SK-N-SH (cell line): ENCODE data around the gene PLEKHA6. TPM values are rescaled to one million over a fixed set of nuclear protein-coding genes. Genes with fewer than 3 reads are reported as not detected.

Experiments
- CTCF ChIA-PET: fragments of 300-600, 350-600 bp; formaldehyde crosslinking; extraction: SDS; loops from one replicate; lab custom pipeline; 2021; lab: Yijun Ruan, JAX
- POLR2A ChIA-PET: fragments of 350-600 bp; sonication (Branson Sonifier 250); formaldehyde crosslinking; extraction: SDS; loops from one replicate; lab custom pipeline; 2020; ENCODE audit warnings: antibody characterized with exemption, inconsistent platforms; lab: Yijun Ruan, JAX
- DNase-seq: peaks from one replicate; pipeline ENCODE4 v3.0.0; 2012
- H2AFZ ChIP-seq: fragments of 200-600 bp; sonication (generic); 2 replicates; pipeline ENCODE4 v1.8.1; 2016; ENCODE audit warnings: antibody characterized with exemption, mild to moderate bottlenecking, low read depth
- H3F3A ChIP-seq: fragments of 200-600 bp; sonication (generic); replicated peaks from 2 replicates; pipeline ENCODE3; 2016; ENCODE audit warnings: antibody characterized with exemption, mild to moderate bottlenecking; ENCODE audit not compliant: insufficient read depth
- H3K27ac ChIP-seq, 2 experiments: fragments of 200-500 bp in 1 of 2; fragments of 200-600 bp in 1 of 2; sonication (Bioruptor generic) in 1 of 2; sonication (generic), shearing (Covaris generic) in 1 of 2; 2 replicates each; pipeline versions ENCODE4 v1.5.1 to v1.6.1; 2014 to 2016; ENCODE audit warnings: low read depth in 2 of 2, inconsistent platforms in 1 of 2, low read length in 1 of 2, mild to moderate bottlenecking in 1 of 2, mixed read lengths in 1 of 2
- H3K27me3 ChIP-seq: fragments of 200-600 bp; sonication (generic), shearing (Covaris generic); 2 replicates; pipeline ENCODE4 v1.6.1; 2016; ENCODE audit warnings: mixed run types; ENCODE audit not compliant: insufficient read depth
- H3K36me3 ChIP-seq, 2 experiments: fragments of 200-500 bp in 1 of 2; fragments of 200-600 bp in 1 of 2; sonication (Bioruptor generic) in 1 of 2; sonication (generic) in 1 of 2; replicated peaks in 1 of 2; 2 replicates each; pipeline versions ENCODE3 to v1.5.1; 2014 to 2016; ENCODE audit warnings: low read length in 1 of 2, mild to moderate bottlenecking in 1 of 2; ENCODE audit not compliant: insufficient read depth in 2 of 2, control insufficient read depth in 1 of 2
- H3K4me1 ChIP-seq, 2 experiments: fragments of 200-500 bp in 1 of 2; fragments of 200-600 bp in 1 of 2; sonication (Bioruptor generic) in 1 of 2; sonication (generic), shearing (Covaris generic) in 1 of 2; 2 replicates each; pipeline versions ENCODE4 v1.5.1 to v1.6.1; 2014 to 2016; ENCODE audit warnings: low read depth in 1 of 2, low read length in 1 of 2, mixed run types in 1 of 2; ENCODE audit not compliant: insufficient read depth in 2 of 2, control insufficient read depth in 1 of 2
- H3K4me2 ChIP-seq: fragments of 200-600 bp; sonication (generic), shearing (Covaris generic); 2 replicates; pipeline ENCODE4 v1.6.1; 2017; ENCODE audit warnings: mixed run types
- H3K4me3 ChIP-seq, 2 experiments: fragments of 200-500 bp in 1 of 2; fragments of 200-600 bp in 1 of 2; sonication (Bioruptor generic) in 1 of 2; sonication (generic), shearing (Covaris generic) in 1 of 2; 2 replicates each; pipeline versions ENCODE4 v1.5.1 to v1.8.1; 2014 to 2016; ENCODE audit warnings: low read depth in 2 of 2, inconsistent platforms in 1 of 2, low read length in 1 of 2, mild to moderate bottlenecking in 1 of 2, mixed read lengths in 1 of 2, moderate library complexity in 1 of 2
- H3K79me2 ChIP-seq: fragments of 200-600 bp; sonication (generic); 2 replicates; pipeline ENCODE4 v1.8.1; 2017; ENCODE audit warnings: mild to moderate bottlenecking; ENCODE audit not compliant: insufficient read depth
- H3K9ac ChIP-seq: fragments of 200-600 bp; sonication (generic); 2 replicates; pipeline ENCODE4 v1.6.1; 2017; ENCODE audit warnings: mixed run types
- H3K9me2 ChIP-seq: fragments of 200-600 bp; sonication (generic); 2 replicates; pipeline ENCODE4 v1.6.1; 2017; ENCODE audit warnings: mixed run types
- H3K9me3 ChIP-seq: fragments of 200-600 bp; sonication (generic); 2 replicates; pipeline ENCODE4 v1.6.1; 2017; ENCODE audit warnings: mixed run types, mild to moderate bottlenecking, moderate library complexity
- H4K20me1 ChIP-seq: fragments of 200-600 bp; sonication (generic); 2 replicates; pipeline ENCODE4 v1.6.1; 2017; ENCODE audit warnings: mild to moderate bottlenecking, mixed run types; ENCODE audit not compliant: insufficient read depth
- ELF1 ChIP-seq: IDR thresholded peaks from 2 replicates; pipeline ENCODE4 v1.4.0; 2012
- EP300 ChIP-seq, 2 experiments: IDR thresholded peaks; 2 replicates each; pipeline versions ENCODE4 v1.4.0 to v1.6.1; 2012; ENCODE audit warnings: borderline replicate concordance in 1 of 2, low read depth in 1 of 2, low read length in 1 of 2
- FOXJ3 ChIP-seq: sonication (generic); formaldehyde crosslinking; IDR thresholded peaks from 2 replicates; pipeline ENCODE4 v1.5.1; 2020; ENCODE audit warnings: mild to moderate bottlenecking, missing genetic modification reagents
- GABPA ChIP-seq: IDR thresholded peaks from 2 replicates; pipeline ENCODE4 v1.4.0; 2012; ENCODE audit warnings: low read depth, mild to moderate bottlenecking
- JUND ChIP-seq: IDR thresholded peaks from 2 replicates; pipeline ENCODE4 v1.4.0; 2012
- MEF2A ChIP-seq: IDR thresholded peaks from 2 replicates; pipeline ENCODE4 v1.4.0; 2012; ENCODE audit warnings: low read depth, borderline replicate concordance
- NRF1 ChIP-seq: IDR thresholded peaks from 2 replicates; pipeline ENCODE4 v1.6.1; 2012; ENCODE audit warnings: low read depth, mild to moderate bottlenecking, low read length
- RAD21 ChIP-seq: IDR thresholded peaks from 2 replicates; pipeline ENCODE4 v1.6.1; 2012; ENCODE audit warnings: mild to moderate bottlenecking, low read length
- RCOR1 ChIP-seq: fragments of 150-350 bp; IDR thresholded peaks from 2 replicates; pipeline ENCODE4 v1.6.1; 2017; ENCODE audit warnings: antibody characterized with exemption, low read length
- RFX5 ChIP-seq: IDR thresholded peaks from 2 replicates; pipeline ENCODE4 v1.6.1; 2012; ENCODE audit warnings: mild to moderate bottlenecking, improper control_type of control experiment, low read length
- SIN3A ChIP-seq: IDR thresholded peaks from 2 replicates; pipeline ENCODE4 v1.6.1; 2012; ENCODE audit warnings: low read depth, mild to moderate bottlenecking, low read length, moderate library complexity, borderline replicate concordance
- SMC3 ChIP-seq: IDR thresholded peaks from 2 replicates; pipeline ENCODE4 v1.6.1; 2012; ENCODE audit warnings: low read depth, low read length, improper control_type of control experiment
- TCF12 ChIP-seq: IDR thresholded peaks from 2 replicates; pipeline ENCODE4 v1.4.0; 2012
- YY1 ChIP-seq: IDR thresholded peaks from 2 replicates; pipeline ENCODE4 v1.4.0; 2012; ENCODE audit warnings: low read depth, mild to moderate bottlenecking
- WGBS: methylation state at CpG from one replicate; pipeline ENCODE4 v1.1.6; 2017; ENCODE audit warnings: low lambda C conversion rate; 5-methylcytosine and 5-hydroxymethylcytosine counted together
- polyA plus RNA-seq, 3 experiments: library from polyadenylated mRNA; depleted of rRNA; stranded (reverse); fragments of >200 nt; gene quantifications; 2 replicates each; pipeline ENCODE4 v1.2.3, GENCODE V29; 2012
- TF ChIP-seq, protein P1 (sequence below): IDR thresholded peaks from 2 replicates; pipeline ENCODE4 v1.6.1; 2012; ENCODE audit warnings: mild to moderate bottlenecking, low read depth, low read length, moderate library complexity

PLEKHA6 gene
- polyA plus RNA-seq, 1 of the 3 experiments (the other 2 are of a cell fraction) = 1.2 TPM

DNA sequence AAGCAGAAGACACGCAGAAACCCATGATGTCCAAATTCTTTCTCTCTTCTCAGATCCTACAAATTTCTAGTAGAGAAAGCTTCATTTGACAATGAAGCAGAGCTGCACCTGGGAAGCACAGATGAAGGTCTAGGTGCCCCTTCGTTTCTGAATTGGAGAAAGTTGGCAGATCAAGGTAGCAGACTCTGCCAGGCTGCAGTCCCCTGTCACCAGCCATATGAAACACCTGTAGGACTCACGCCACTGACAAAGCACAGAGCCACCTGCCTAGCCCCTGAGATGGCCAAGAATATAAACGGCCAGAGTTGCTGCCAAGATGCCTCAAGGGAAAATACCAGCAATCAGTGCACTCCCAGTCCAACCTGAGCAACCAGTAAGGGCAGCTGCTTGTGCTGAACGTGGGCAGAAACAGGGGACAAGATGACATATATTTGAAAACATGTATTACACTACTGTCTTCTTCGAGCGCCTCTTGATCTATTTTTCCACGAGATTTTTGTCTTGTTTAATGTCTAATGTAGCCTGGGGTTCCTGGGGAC is 20.6 kb upstream of the PLEKHA6 start:
- Histone ChIP-seq H3K36me3 (no peaks in the 10 kb centered on the region), H3K4me1 (peaks cover 3 to 28% of the 10 kb centered on the region in 2 experiments; a peak in 1 of 4 replicates), H2AFZ (no peak overlapping the region), H3K9me2 (no peaks in the 10 kb centered on the region), H3K4me2 (no peak overlapping the region), H4K20me1 (no peaks in the 10 kb centered on the region)
- POLR2A ChIA-PET = interaction anchor here (1.3 kb wide), 1 partner anchor 229 kb away, joined by 3 read pairs; the partner anchor contains the start of gene ETNK2
- TF ChIP-seq ELF1 = no peak
- TF ChIP-seq, all 33 proteins: peak for 0
- Histone ChIP-seq H3K79me2 (no peaks in the 10 kb centered on the region), H3F3A (no peaks in the 10 kb centered on the region), H3K4me3 (no peak overlapping the region), H3K27me3 (peaks cover 44% of the 10 kb centered on the region), H3K9me3 (no peaks in the 10 kb centered on the region), H3K27ac (no peak overlapping the region), H3K9ac (no peak overlapping the region)
- WGBS = 52% methylated on average over 8 of the region's 8 CpGs
- CTCF ChIA-PET = interaction anchor here (1.1 to 8.3 kb wide), 5 partner anchors 16 to 218 kb away, joined by 3 to 104 read pairs (median 5); no protein-coding TSS in a partner anchor
- no peak for DNase-seq

DNA sequence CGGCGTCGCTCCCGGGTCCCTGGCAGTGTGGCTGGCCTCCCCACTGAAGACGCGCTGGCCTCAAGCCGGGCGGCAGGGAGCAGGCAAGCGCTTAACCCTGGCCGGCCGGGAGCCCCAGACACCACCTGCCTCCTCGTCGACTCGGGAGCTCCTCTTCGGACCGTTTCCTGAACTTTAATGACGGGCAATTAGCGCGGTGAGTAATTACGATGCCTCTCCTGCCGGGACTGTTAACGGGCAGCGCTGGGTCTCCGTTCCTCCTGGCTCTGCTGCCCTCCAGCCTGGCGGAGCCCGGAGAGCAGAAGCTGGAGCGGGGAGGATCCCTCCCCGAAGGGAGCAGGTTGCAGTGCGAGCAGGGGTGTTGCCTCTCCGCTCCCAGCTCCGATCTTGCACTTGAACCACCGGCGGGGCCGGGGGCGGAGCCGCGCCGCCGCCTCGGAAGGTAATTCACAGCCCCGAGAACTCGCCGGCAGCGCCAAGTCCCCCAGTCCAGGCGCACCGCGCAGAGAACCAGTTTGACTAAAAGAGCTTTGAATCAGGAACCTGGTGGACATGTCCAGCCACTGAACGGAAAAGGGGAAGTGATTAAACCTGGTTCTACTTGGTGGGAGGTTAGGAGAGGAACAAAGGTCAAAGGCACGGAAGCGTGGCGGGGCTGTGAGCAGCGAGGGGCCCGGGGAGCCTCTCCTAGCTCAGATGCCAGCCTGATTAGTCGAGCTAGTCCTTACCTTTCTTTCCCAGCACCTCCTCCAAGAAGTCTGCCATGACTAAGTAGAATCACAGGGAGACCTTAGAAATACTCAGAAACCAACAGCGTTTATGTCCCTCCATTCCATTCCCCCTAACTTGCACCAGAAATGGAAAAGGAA is 18.3 kb upstream of the PLEKHA6 start:
- TF ChIP-seq TCF12 (no peak), NRF1 (no peak), RAD21 (no peak), GABPA (0 out of 2 replicates have a peak, but pooled peaks have one; percentile 13)
- no peaks in the 10 kb centered on the region for H3K9me2 ChIP-seq
- ChIA-PET POLR2A (interaction anchor here (0.9 to 1.4 kb wide), 2 partner anchors 21 to 247 kb away, joined by 3 read pairs; no protein-coding TSS in a partner anchor), CTCF (interaction anchor here (0.9 to 10.0 kb wide), 12 partner anchors 8 to 429 kb away, joined by 3 to 104 read pairs (median 4); partner anchors contain the start of gene PLEKHA6)
- no peaks in the 10 kb centered on the region for H3K9me3 ChIP-seq
- no peak overlapping the region for H3K27ac ChIP-seq
- no peaks in the 10 kb centered on the region for H3F3A ChIP-seq
- no peaks in the 10 kb centered on the region for H3K79me2 ChIP-seq
- H3K4me1 ChIP-seq = peaks cover 0 to 20% of the 10 kb centered on the region in 2 experiments; a peak in 1 of 4 replicates
- H3K36me3 ChIP-seq = no peaks in the 10 kb centered on the region
- WGBS = 5% methylated on average over 37 of the region's 55 CpGs
- H3K4me3 ChIP-seq = peak overlapping the region; percentile 52 to 65
- peak overlapping the region; percentile 49; the same call in 1 of the 2 replicates for H2AFZ ChIP-seq
- DNase-seq = peak; percentile 81
- H3K4me2 ChIP-seq = peak overlapping the region; percentile 96
- H3K27me3 ChIP-seq = peaks cover 61% of the 10 kb centered on the region
- H3K9ac ChIP-seq = no peak overlapping the region
- no peaks in the 10 kb centered on the region for H4K20me1 ChIP-seq

DNA sequence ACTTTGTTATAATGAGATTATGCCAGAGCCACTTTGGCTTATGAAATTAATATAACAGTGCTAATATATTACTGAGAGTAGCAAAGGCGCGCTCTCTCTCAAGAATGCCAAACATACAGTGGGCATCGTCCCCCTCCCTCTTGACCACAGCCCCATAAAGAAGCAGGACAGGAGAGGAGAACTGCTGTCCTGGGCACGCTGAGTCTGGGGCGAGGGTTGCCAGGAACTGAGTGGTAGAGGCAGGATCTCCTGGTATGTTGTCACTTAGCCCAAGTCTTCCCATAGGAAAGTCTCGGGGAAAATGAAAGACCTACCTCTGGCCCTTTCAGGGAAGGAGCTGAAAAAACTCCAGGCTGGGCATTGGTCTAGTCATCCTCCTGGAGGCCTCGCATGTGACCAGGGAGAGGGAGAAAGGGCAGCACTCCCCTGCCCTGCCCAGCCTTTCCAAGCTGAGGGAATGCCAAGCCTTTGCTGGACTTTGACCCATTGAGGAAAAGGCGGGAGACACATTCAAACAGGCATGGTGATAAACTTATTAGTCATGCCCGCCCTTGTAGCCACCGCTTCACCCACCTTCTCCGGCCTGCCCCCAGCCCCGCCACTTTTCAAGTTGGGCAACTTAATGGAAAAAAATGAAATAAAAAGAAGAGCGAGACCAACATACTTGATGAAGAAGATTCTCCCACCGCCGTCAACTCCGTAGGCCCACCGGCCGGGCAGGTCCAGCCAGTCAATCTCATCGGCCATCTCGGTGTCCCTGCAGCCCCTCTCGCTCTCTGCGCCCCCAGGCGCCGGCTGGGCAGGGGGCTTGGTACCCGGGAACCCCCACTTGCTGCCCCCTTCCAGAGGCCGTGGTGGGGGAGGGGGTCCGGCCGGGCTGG is 17.4 kb upstream of the PLEKHA6 start:
- H3K27me3 ChIP-seq = peaks cover 62% of the 10 kb centered on the region
- H3K9ac ChIP-seq = no peak overlapping the region
- POLR2A ChIA-PET = no interaction called here
- H3K4me1 ChIP-seq = peaks cover 0 to 20% of the 10 kb centered on the region in 2 experiments; a peak in 1 of 4 replicates
- no peak overlapping the region; the same call in 1 of the 2 replicates for H2AFZ ChIP-seq
- H3K27ac ChIP-seq = no peak overlapping the region
- no peaks in the 10 kb centered on the region for H3K9me3 ChIP-seq
- no peaks in the 10 kb centered on the region for H3K9me2 ChIP-seq
- WGBS = 78% methylated on average over 25 of the region's 28 CpGs
- peak overlapping the region; percentile 52 to 65; a peak in 3 of 4 replicates for H3K4me3 ChIP-seq
- H3F3A ChIP-seq = no peaks in the 10 kb centered on the region
- no peaks in the 10 kb centered on the region for H3K36me3 ChIP-seq
- DNase-seq = no peak
- H4K20me1 ChIP-seq = no peaks in the 10 kb centered on the region
- CTCF ChIA-PET = interaction anchor here (0.9 to 10.0 kb wide), 10 partner anchors 11 to 430 kb away, joined by 3 to 104 read pairs (median 6); partner anchors contain the start of gene PLEKHA6
- H3K4me2 ChIP-seq = peak overlapping the region; percentile 96
- no peaks in the 10 kb centered on the region for H3K79me2 ChIP-seq
- TF ChIP-seq RCOR1 = no peak
- no peak for TF ChIP-seq RFX5
- TF ChIP-seq MEF2A = no peak
- TF ChIP-seq SMC3 = no peak
- TF ChIP-seq, protein P1, sequence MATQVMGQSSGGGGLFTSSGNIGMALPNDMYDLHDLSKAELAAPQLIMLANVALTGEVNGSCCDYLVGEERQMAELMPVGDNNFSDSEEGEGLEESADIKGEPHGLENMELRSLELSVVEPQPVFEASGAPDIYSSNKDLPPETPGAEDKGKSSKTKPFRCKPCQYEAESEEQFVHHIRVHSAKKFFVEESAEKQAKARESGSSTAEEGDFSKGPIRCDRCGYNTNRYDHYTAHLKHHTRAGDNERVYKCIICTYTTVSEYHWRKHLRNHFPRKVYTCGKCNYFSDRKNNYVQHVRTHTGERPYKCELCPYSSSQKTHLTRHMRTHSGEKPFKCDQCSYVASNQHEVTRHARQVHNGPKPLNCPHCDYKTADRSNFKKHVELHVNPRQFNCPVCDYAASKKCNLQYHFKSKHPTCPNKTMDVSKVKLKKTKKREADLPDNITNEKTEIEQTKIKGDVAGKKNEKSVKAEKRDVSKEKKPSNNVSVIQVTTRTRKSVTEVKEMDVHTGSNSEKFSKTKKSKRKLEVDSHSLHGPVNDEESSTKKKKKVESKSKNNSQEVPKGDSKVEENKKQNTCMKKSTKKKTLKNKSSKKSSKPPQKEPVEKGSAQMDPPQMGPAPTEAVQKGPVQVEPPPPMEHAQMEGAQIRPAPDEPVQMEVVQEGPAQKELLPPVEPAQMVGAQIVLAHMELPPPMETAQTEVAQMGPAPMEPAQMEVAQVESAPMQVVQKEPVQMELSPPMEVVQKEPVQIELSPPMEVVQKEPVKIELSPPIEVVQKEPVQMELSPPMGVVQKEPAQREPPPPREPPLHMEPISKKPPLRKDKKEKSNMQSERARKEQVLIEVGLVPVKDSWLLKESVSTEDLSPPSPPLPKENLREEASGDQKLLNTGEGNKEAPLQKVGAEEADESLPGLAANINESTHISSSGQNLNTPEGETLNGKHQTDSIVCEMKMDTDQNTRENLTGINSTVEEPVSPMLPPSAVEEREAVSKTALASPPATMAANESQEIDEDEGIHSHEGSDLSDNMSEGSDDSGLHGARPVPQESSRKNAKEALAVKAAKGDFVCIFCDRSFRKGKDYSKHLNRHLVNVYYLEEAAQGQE = no peak
- TF ChIP-seq FOXJ3 = no peak
- no peak for TF ChIP-seq YY1
- TF ChIP-seq EP300 (IDR thresholded peaks at IDR 0.05; ENCODE audit: borderline replicate concordance in 1 of 2, low read depth in 1 of 2, low read length in 1 of 2) = no peak
- no peak for TF ChIP-seq JUND
- no peak for TF ChIP-seq SIN3A
